Naive B cell (primary cell): ENCODE measurements around the gene SYT7. TPM values are rescaled to one million over a fixed set of nuclear protein-coding genes. Genes with fewer than 3 reads are reported as not detected.
A peak's percentile ranks its signal among the peaks of the same experiment; 100 is the strongest.

ENCODE experiments used
- ATAC-seq, 2 donors: fragments of 150-1000 bp; cut with Tn5 transposase; 2 replicates each; pipeline ENCODE4 v1.10.0; 2021; ENCODE audit warnings: low read depth in 2 of 2, mild to moderate bottlenecking in 2 of 2, moderate library complexity in 2 of 2
- DNase-seq: peaks from one replicate; pipeline ENCODE4 v3.0.0; 2022
- H3K27ac Mint-ChIP-seq, 6 donors: one replicate each; pipeline ENCODE4 v1.8.0; 2020 to 2022; ENCODE audit warnings: mild to moderate bottlenecking in 6 of 6, mixed read lengths in 6 of 6, moderate library complexity in 5 of 6, inconsistent platforms in 2 of 6
- H3K27me3 Mint-ChIP-seq, 3 donors: one replicate each; pipeline ENCODE4 v1.8.0; 2021 to 2022; ENCODE audit warnings: mixed read lengths in 3 of 3, mild to moderate bottlenecking in 1 of 3
- H3K36me3 Mint-ChIP-seq, 2 donors: one replicate each; pipeline ENCODE4 v1.8.0; 2020 to 2022; ENCODE audit warnings: mixed read lengths in 2 of 2, inconsistent platforms in 1 of 2, mild to moderate bottlenecking in 1 of 2
- H3K4me1 Mint-ChIP-seq, 3 donors: one replicate each; pipeline ENCODE4 v1.8.0; 2020 to 2022; ENCODE audit warnings: mixed read lengths in 3 of 3, inconsistent platforms in 1 of 3, mild to moderate bottlenecking in 1 of 3, moderate library complexity in 1 of 3
- H3K4me3 Mint-ChIP-seq, 8 donors: one replicate each; pipeline ENCODE4 v1.8.0; 2020 to 2022; ENCODE audit warnings: mild to moderate bottlenecking in 8 of 8, mixed read lengths in 8 of 8, moderate library complexity in 8 of 8, inconsistent platforms in 2 of 8
- H3K9me3 Mint-ChIP-seq, 7 donors: one replicate each; pipeline ENCODE4 v1.8.0; 2020 to 2022; ENCODE audit warnings: mixed read lengths in 7 of 7, mild to moderate bottlenecking in 5 of 7, inconsistent platforms in 2 of 7, moderate library complexity in 1 of 7
- polyA plus RNA-seq, 6 donors: library from polyadenylated mRNA; unstranded; fragments of 300-500 nt; fragmentation: Illumina TruSeq; gene quantifications; one replicate each; pipeline ENCODE4 v1.2.3, GENCODE V29; 2021; ENCODE audit warnings: low read depth in 6 of 6

The SYT7 gene
- polyA plus RNA-seq, 6 donors from 2014 or later: not detected

DNA sequence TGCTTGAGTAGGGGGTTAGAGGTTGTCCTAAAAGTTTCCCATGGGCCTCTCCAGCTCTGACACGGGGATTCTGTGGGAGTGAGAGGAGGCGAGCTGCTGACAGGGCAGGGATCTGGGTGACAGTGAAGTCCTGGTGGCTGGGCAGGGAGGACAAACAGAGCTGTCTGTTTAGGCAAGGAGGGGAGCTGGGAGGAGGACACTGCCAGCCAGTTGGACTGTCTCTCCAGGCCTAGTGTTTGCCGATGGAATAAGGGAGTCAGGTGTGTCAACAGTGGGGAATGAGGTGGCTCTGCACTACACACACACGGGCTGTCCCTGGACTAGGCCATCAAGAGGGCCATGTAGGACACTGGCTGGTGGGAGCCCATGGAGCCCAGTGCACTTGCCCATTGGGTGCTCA lies 20.6 kb upstream of the SYT7 start:
- Mint-ChIP-seq H3K4me3 (peak overlapping the region in 1 of 8 donors; percentile 15), H3K9me3 (no peaks in the 10 kb centered on the region), H3K36me3 (no peaks in the 10 kb centered on the region), H3K4me1 (no peaks in the 10 kb centered on the region), H3K27me3 (peaks cover 16 to 68% (median 60%) of the 10 kb centered on the region in 3 donors), H3K27ac (no peak overlapping the region)
- DNase-seq: no peak
- no peak for ATAC-seq

DNA sequence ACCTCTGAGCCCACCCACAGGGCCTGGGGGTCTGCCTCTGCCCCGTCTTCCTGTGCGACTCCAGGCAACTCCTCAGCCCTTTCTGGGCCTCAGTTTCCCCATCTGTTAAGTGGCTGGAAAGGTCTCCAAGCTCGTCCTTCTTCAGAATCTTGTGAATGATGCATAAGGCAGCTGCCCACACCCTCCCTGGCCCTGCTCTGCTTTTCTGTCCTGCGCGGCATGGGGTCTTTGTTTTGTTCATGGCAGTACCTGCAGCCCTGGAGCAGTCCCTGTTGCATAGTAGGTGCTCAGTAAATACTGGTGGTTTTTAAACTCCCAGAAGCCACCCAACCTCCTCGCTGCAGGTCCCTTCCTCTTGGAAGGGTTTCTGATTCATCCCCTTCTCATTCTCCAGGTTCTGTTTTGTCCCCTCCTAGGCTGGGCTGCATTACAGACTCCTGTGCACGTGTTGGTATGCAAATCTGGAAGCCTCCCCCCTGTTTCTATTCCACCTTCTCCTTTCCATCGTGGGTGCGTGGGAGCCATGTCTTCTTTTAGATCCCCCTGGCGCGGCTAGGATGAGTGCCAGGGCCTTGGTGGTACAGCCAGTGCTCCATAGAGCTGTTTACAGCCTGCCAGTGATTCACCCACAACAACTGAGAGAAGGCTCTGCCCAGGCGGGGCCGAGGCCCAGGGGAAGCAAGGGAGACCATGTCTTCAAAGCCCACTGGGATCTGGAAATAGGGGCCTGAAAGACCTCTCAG lies 19.3 kb upstream of the SYT7 start:
- Mint-ChIP-seq H3K4me3 (no peak overlapping the region), H3K4me1 (no peaks in the 10 kb centered on the region), H3K27me3 (peaks cover 16 to 59% (median 47%) of the 10 kb centered on the region in 3 donors), H3K9me3 (no peaks in the 10 kb centered on the region), H3K36me3 (no peaks in the 10 kb centered on the region), H3K27ac (no peak overlapping the region)
- DNase-seq (no peak), ATAC-seq (no peak)

DNA sequence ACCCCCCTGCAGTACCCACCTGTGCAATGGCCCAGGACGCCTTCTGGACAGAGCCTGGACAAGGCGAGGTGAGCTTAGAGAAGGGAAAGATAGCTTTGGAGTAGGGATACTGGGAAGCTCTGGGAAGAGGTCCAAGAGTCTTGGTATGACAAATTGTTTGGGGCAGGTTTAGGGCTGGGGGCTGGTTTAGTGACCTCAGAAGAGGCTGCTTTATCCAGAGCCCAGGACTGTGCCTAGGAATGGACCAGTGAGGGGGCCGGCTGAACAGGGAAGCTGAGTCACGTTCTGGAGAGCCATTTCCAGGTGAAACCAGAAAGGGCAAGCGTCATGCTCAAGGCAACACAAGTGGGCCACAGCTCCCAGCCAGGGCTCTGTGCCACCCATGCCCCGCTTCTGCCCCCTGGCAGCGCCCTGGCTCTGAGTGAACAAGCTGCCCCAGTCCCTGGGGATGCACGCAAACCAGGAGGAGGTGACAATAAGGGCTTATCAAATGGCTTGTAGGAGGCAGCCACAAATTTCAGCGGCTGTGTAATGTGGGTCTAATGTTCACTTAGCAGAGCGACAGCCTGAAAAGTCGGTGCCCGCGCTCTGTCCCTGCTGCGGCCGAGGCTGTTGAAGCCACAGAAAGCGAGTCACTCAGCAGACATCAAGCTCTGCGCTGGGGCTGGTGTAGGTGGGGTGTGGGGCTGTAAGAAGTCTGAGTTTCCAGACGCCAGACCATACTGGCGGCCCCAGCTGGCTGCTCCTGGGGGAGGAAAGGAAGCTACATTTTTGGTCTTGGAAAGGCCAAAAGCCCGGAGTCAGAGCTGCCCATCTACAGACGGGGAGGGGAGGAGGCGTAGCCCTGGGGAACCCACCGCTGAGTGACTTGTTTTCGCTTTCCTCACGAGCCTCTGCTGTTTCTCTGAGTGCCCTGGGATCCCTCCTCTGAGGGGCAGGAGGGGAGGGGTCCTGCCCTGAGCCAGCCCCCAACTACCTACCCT lies 18.3 kb upstream of the SYT7 start:
- peak overlapping the region in 1 of 6 donors; percentile 73 for H3K27ac Mint-ChIP-seq

DNA sequence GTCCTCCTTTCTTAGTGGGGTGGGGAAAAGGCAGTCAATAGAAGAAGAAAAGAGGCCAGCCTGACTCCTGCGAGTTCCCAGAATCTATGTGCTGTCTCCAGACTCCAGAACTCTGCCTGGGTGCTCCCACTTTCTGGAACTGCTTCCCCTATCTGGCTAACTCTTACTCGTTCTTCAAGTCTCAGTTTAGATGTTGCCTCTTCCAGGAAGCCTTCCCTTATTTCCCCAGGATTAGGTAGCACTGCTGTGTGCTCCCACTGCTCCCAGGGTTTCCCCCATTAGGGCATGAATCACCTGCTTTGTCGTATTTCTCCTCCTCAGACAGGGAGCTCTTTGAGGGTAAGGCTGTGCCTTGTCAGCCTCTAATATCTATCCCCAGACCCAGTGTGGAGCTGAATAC lies 17.5 kb upstream of the SYT7 start:
- peaks cover 21 to 63% (median 59%) of the 10 kb centered on the region in 3 donors for H3K27me3 Mint-ChIP-seq
- no peaks in the 10 kb centered on the region for H3K36me3 Mint-ChIP-seq
- no peak for ATAC-seq
- peak overlapping the region in 1 of 6 donors; percentile 14 for H3K27ac Mint-ChIP-seq
- H3K9me3 Mint-ChIP-seq: no peaks in the 10 kb centered on the region
- no peak for DNase-seq
- no peaks in the 10 kb centered on the region for H3K4me1 Mint-ChIP-seq
- H3K4me3 Mint-ChIP-seq: no peak overlapping the region

More for the DNA sequence above, 18.3 kb upstream of the SYT7 start:
- Mint-ChIP-seq H3K9me3 (no peaks in the 10 kb centered on the region), H3K27me3 (peaks cover 18 to 65% (median 53%) of the 10 kb centered on the region in 3 donors), H3K4me1 (no peaks in the 10 kb centered on the region), H3K4me3 (peak overlapping the region in 1 of 8 donors; percentile 64), H3K36me3 (no peaks in the 10 kb centered on the region)
- no peak for DNase-seq
- ATAC-seq: no peak

GRCh38 chr11:61596990-61597389 lies 16.1 kb upstream of the SYT7 start:
- DNase-seq: no peak
- H3K4me3 Mint-ChIP-seq: no peak overlapping the region
- no peaks in the 10 kb centered on the region for H3K36me3 Mint-ChIP-seq
- H3K9me3 Mint-ChIP-seq: no peaks in the 10 kb centered on the region
- H3K27ac Mint-ChIP-seq: no peak overlapping the region
- no peak for ATAC-seq
- peaks cover 25 to 67% (median 65%) of the 10 kb centered on the region in 3 donors for H3K27me3 Mint-ChIP-seq
- no peaks in the 10 kb centered on the region for H3K4me1 Mint-ChIP-seq

- no peak for DNase-seq
- Mint-ChIP-seq H3K27me3 (peaks cover 30 to 67% (median 65%) of the 10 kb centered on the region in 3 donors), H3K9me3 (no peaks in the 10 kb centered on the region), H3K36me3 (no peaks in the 10 kb centered on the region), H3K27ac (no peak overlapping the region), H3K4me3 (no peak overlapping the region), H3K4me1 (no peaks in the 10 kb centered on the region)
- ATAC-seq: no peak
Measured at GRCh38 chr11:61596542-61596941, 15.7 kb upstream of the SYT7 start.

DNA sequence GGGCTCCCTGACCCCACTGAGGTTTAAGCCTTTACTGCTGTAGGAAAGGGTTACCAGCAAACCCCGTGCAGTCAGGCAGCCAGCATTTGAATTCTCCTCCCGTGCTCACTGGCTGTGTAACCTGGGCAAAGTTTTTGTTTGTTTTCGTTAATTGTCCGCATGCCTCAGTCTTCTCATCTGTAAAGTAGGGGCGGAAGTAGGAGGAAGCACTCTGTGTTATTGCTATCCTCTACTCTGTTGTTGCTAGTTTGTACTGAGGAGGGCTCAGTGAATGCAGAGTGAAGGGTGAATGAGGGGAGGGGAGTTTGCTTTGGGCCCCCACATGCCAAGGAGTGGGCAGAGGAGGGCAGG lies 14.0 kb upstream of the SYT7 start:
- no peak for DNase-seq
- H3K9me3 Mint-ChIP-seq: no peaks in the 10 kb centered on the region
- ATAC-seq: no peak
- H3K27ac Mint-ChIP-seq: no peak overlapping the region
- H3K4me3 Mint-ChIP-seq: no peak overlapping the region
- H3K27me3 Mint-ChIP-seq: peaks cover 29 to 69% (median 67%) of the 10 kb centered on the region in 3 donors
- no peaks in the 10 kb centered on the region for H3K36me3 Mint-ChIP-seq
- no peaks in the 10 kb centered on the region for H3K4me1 Mint-ChIP-seq

GRCh38 chr11:61593151-61593550 lies 12.3 kb upstream of the SYT7 start:
- H3K27me3 Mint-ChIP-seq: peaks cover 34 to 71% (median 69%) of the 10 kb centered on the region in 3 donors
- peak overlapping the region in 1 of 6 donors; percentile 4 for H3K27ac Mint-ChIP-seq
- ATAC-seq (no peak), DNase-seq (no peak)
- peaks cover 0 to 7% of the 10 kb centered on the region in 2 donors for H3K36me3 Mint-ChIP-seq
- H3K9me3 Mint-ChIP-seq: no peaks in the 10 kb centered on the region
- no peak overlapping the region for H3K4me3 Mint-ChIP-seq
- H3K4me1 Mint-ChIP-seq: peaks cover 9 to 10% (median 10%) of the 10 kb centered on the region in 3 donors

DNA sequence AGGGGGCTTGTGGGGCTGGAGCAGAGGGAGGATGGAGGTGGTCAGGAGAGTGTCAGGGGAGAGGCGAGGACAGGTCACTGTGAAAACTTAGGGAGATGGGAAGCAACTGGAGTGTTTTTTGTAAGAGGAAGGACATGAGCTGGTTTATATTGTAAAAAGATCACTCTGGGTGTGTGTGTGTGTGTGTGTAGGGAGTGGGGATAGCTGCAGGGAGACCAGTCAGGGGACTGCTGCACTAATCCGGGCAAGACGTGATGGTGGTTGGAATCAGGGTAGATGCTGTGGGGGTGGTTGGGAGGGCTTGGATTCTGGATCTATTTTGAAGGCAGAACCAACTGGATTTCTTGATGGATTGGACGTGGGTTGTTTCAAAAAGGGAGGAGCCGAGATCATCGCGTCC lies 11.3 kb upstream of the SYT7 start:
- no peak for DNase-seq
- no peaks in the 10 kb centered on the region for H3K9me3 Mint-ChIP-seq
- H3K4me3 Mint-ChIP-seq: no peak overlapping the region
- peaks cover 12 to 14% (median 13%) of the 10 kb centered on the region in 3 donors for H3K4me1 Mint-ChIP-seq
- peaks cover 0 to 7% of the 10 kb centered on the region in 2 donors for H3K36me3 Mint-ChIP-seq
- H3K27ac Mint-ChIP-seq: no peak overlapping the region
- ATAC-seq: no peak
- peaks cover 30 to 64% (median 59%) of the 10 kb centered on the region in 3 donors for H3K27me3 Mint-ChIP-seq

DNA sequence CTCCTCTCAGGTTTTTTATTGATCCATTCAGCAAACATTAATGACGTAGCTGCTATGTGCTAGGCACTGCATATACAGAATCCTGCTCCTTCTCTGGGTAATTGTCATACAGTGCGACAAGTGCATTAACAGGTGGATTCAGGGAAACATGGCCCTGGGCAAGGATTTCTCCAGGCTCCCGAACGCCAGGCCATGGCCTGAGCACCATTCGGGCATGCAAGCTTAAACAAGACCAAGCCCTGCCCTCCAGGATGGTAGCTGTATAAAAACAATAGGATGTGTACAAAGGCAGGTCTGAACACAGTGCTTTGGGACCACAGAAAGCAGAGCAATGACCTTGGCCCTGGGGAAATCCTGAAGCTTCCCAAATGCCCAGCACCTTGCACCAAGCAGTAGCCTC lies 9.1 kb upstream of the SYT7 start:
- Mint-ChIP-seq H3K27me3 (peaks cover 30 to 77% (median 65%) of the 10 kb centered on the region in 3 donors), H3K27ac (peak overlapping the region in 1 of 6 donors; percentile 5), H3K9me3 (no peaks in the 10 kb centered on the region), H3K4me1 (peaks cover 12 to 14% (median 13%) of the 10 kb centered on the region in 3 donors), H3K36me3 (peaks cover 0 to 7% of the 10 kb centered on the region in 2 donors), H3K4me3 (peak overlapping the region in 5 of 8 donors; percentile 5 to 83 (median 68))
- ATAC-seq (no peak), DNase-seq (no peak)

DNA sequence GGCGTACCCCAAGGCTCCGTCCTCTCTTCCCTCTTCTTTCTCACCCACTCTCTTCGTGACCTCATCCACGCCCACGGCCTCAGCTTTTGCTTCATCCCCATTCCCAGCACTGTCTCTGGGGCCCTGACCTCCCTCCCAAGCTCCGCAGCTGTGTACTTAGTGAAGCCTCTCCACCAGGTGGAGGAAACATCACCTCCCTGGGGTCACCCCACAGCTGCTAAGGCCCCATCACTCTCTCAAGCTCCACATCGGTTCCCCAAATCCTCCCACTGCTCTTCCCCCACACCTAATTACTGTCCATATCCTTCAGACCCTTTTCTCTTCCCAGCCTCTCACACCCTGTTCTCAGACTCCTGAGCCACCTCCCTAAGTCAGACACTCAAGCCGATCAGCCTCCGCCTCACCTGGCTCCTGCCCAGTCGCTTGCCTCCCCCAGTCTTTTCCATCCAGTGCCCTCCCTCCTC lies 7.9 kb upstream of the SYT7 start:
- H3K36me3 Mint-ChIP-seq: peaks cover 0 to 7% of the 10 kb centered on the region in 2 donors
- ATAC-seq: peak; percentile 18 to 39
- peaks cover 12 to 14% (median 13%) of the 10 kb centered on the region in 3 donors for H3K4me1 Mint-ChIP-seq
- H3K27ac Mint-ChIP-seq: peak overlapping the region in 2 of 6 donors; percentile 30 to 90
- H3K4me3 Mint-ChIP-seq: peak overlapping the region; percentile 68 to 87 (median 82)
- H3K9me3 Mint-ChIP-seq: no peaks in the 10 kb centered on the region
- H3K27me3 Mint-ChIP-seq: peaks cover 25 to 79% (median 66%) of the 10 kb centered on the region in 3 donors
- DNase-seq: no peak

DNA sequence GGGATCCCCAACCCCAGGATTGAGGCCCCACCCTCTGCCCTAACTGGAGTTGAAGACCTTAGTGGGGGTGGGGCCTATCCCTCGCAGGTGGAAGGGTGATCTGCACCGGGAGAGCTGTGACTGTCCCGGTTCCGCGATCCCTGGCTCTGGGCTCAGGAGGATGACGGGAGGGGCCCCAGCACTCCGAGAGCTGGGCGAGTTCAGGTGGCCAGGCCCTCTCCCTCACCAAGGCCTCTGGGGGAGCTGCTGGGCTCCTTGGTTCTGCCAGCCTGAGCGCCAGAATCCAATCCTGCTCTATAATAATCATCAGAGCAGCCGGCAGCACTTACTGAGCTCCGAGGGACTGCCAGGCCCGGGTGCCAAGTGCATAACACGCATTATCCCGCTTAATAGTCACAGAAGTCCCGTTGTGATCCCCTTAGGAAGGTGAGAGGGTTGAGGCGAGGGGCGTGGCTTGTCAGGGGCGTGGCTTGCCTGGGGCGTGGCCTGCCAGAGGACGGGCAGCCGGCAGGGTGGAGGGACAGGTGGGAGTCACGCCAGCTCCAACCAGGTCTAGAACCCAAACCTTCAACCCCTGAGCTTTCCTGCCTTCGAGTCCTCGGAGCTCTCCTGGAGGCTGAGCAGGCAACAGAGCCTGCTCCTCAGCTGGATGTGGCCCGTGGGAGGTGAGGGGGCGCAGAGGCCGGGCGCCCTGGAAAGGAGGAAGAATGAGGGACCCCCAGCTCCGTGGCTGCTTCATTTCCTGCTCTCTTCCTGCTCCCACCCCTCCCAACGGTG lies 7.3 kb upstream of the SYT7 start:
- peaks cover 31 to 81% (median 67%) of the 10 kb centered on the region in 3 donors for H3K27me3 Mint-ChIP-seq
- peak; percentile 53 for DNase-seq

More for the DNA sequence above, 7.3 kb upstream of the SYT7 start:
- ATAC-seq: peak; percentile 71 to 74
- H3K4me3 Mint-ChIP-seq: peak overlapping the region; percentile 68 to 89 (median 84)
- H3K9me3 Mint-ChIP-seq: no peaks in the 10 kb centered on the region
- H3K36me3 Mint-ChIP-seq: peaks cover 0 to 7% of the 10 kb centered on the region in 2 donors
- H3K27ac Mint-ChIP-seq: peak overlapping the region in 1 of 6 donors; percentile 90
- H3K4me1 Mint-ChIP-seq: peaks cover 12 to 14% (median 13%) of the 10 kb centered on the region in 3 donors
